GM13977 (cell line): ENCODE data around the gene EIPR1.

Source experiments
- DNase-seq: peaks from one replicate; pipeline ENCODE4 v3.0.0; 2012; ENCODE audit warnings: low spot score
- in situ Hi-C: fragments of 300-500 bp; cut with MboI; formaldehyde crosslinking; loops from one replicate; pipeline ENCODE4 v1.12.0; 2022; ENCODE audit warnings: low sequenced_read_pairs, low pct_unique_long_range_greater_than_20kb, mixed read lengths, inconsistent platforms; ENCODE audit not compliant: unreplicated experiment
- TF ChIP-seq, protein P1 (sequence below): IDR thresholded peaks from 2 replicates; pipeline ENCODE4 v1.5.1; 2012; ENCODE audit warnings: mild to moderate bottlenecking, control low read depth; ENCODE audit not compliant: insufficient read depth; ENCODE audit errors: extremely low read depth, missing control alignments

Gene EIPR1

DNA sequence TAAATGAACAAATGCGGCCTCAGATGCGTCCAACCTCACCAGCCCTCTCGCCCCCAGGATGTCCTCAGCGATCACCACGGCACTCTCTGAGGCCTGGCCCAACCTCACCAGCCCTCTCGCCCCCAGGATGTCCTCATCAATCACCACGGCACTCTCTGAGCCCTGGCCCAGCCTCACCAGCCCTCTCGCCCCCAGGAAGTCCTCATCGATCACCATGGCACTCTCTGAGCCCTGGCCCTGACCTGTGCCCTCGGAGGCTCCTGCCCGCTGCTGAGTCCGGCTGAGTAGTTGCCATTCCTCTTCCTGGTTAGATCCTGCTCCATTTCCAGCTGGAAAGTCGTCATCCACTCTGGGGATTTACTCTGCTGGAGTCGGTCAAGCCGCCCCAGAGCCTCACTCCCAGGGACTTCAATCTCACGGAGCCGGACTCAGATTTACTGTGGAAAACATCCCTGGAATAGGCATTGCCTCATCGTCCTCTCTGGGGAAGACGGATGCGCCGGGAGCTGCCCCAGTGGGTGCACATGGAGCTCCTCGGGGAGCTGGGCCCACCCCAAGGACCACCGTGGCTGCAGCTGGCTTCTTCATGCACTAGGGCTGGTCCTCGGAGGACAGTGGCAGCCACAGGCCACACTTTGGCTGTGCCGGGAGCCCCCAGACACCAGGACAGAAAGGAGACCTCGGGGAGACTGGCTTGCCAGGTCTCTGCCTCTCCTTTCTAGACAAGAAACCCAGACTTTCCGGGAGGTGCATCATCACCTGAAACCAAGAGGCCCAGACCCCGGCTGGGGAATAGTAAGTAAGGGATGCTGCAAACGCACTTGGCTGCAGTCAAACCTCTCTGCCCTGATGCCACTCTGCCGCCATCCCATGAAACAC lies 230.6 kb downstream of the EIPR1 start:
- in situ Hi-C loops: no loop called here
- DNase-seq: no peak
- TF ChIP-seq, protein P1, sequence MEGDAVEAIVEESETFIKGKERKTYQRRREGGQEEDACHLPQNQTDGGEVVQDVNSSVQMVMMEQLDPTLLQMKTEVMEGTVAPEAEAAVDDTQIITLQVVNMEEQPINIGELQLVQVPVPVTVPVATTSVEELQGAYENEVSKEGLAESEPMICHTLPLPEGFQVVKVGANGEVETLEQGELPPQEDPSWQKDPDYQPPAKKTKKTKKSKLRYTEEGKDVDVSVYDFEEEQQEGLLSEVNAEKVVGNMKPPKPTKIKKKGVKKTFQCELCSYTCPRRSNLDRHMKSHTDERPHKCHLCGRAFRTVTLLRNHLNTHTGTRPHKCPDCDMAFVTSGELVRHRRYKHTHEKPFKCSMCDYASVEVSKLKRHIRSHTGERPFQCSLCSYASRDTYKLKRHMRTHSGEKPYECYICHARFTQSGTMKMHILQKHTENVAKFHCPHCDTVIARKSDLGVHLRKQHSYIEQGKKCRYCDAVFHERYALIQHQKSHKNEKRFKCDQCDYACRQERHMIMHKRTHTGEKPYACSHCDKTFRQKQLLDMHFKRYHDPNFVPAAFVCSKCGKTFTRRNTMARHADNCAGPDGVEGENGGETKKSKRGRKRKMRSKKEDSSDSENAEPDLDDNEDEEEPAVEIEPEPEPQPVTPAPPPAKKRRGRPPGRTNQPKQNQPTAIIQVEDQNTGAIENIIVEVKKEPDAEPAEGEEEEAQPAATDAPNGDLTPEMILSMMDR: no peak

DNA sequence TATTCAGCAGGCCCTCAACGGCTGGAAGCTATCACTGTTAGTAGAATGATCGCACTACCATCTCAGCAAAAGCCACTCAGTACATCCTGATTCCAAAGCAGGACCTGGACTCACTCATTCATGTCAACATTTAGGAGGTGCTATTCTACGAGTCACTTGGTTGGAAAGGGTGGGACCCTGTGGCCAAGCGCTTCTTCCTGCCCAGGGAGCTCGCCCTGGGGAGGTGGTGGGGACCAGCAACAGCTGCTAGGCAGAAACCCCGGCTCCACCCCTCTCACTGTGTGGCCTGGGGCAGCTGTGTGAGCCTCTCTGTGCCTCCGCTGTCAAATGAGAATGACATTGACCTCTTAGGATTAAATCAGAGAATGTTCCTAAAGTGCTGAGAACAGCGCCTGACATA lies 231.4 kb downstream of the EIPR1 start:
- in situ Hi-C loops: no loop called here

DNA sequence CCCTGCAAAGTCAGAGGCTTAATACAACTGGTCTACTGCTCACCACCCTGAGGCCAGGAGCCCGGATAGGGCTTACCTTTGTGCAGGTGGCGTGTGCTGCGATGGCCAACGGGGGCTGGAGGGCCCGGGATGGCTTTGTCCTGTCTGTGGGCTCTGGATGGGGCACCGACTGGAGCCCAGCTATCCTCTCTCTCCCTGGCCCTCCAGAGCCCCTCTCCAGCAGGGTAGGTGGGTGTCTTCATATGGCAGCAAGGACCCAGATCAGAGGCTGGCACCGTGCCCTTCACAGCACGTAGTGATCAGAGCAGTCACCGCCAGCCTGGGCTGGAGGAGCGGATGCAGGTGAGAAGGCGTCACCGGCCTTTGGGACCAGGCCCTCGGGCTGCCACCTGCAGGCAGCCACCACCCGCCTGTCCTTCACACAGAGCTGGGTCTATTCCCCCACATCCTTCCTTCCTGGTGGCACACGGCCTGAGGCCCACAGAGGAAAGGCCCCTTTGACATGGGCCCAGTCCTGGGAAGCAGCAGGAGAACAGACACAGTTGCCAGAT lies 232.1 kb downstream of the EIPR1 start:
- in situ Hi-C loops: no loop called here
- no peak for DNase-seq
- TF ChIP-seq, protein P1: no peak

More for the DNA sequence above, 231.4 kb downstream of the EIPR1 start:
- TF ChIP-seq, protein P1: no peak
- DNase-seq: no peak

DNA sequence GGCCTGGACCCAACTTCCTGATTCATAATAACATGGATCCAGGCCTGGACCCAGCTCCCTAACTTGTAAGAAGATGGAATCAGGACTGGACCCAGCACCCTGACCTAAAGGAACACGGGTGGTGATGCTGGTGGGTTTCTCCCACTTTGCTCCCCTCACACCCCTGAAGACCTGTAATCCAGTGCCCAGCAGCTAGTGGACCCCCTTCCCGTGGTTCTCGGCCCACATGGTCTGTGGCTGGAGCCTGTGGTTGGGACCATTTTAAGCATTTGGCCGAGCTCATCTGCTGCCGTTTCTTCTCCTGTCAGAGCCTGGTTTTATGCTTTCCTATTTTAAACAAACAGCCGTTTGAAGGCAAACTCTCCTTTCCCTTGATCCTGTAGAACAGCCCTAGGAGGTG lies 232.8 kb downstream of the EIPR1 start:
- no peak for DNase-seq
- TF ChIP-seq, protein P1: no peak
- in situ Hi-C loops: no loop called here

DNA sequence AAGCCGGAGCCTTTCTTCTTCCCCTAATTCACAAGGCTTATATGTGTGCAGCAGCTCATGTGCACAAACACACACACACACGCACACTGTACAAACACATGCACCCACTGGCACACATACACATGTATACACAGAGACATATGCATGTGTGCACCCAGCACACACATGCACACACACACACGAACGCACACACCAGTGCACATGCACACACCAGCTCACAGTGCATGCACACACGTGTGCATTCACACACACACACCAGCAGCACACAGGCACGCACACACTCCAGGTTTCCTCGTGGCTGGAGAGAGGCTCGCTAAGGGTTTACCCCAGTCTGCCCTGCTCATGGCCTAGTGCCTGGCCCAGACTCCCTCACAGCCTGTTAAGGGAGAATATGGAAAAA lies 234.0 kb downstream of the EIPR1 start:
- DNase-seq: no peak
- in situ Hi-C loops: no loop called here
- TF ChIP-seq, protein P1: no peak

DNA sequence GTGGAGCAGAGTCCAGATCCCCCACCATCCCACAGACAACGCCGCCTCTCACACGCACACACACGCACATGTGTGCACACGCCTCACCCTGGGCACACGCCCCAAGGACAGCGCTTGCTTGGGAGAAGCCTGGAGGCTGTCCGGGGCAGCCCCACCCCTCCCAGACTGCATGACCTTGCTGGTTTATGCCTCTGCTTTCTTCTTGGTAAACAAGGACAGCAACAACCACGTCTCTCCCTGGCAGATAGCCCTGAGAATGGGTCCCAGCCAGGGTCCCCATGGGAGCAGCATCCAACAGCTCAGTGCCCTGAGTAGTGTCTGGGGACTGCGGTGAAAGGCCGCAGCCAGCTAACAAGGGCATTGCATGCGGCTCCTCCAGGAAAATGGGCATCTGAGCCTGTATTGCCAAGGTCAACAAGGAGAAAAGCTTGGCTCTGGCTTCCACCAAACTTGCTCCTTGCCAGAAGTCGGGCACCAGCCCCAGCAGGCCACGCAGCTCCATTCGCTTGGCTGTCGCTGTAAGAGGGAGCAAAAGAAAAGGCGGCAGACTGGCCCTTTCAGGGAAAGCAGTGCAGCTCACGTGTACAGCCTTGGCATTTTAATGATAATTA lies 234.6 kb downstream of the EIPR1 start:
- TF ChIP-seq, protein P1: no peak
- no peak for DNase-seq
- in situ Hi-C loops: no loop called here
